SU-DHL-6 (cell line): ENCODE data around the gene PARP16.

Experiments
- H2AFZ ChIP-seq: fragments of 200-600 bp; sonication (generic); 2 replicates; pipeline ENCODE4 v1.6.1; 2014; ENCODE audit warnings: low read depth, mild to moderate bottlenecking, moderate library complexity, mixed read lengths, antibody characterized with exemption, low read length; ENCODE audit not compliant: severe bottlenecking
- H3F3A ChIP-seq: fragments of 200-600 bp; shearing (Covaris generic); 2 replicates; pipeline ENCODE4 v1.6.0; 2016; ENCODE audit warnings: antibody characterized with exemption, mild to moderate bottlenecking; ENCODE audit not compliant: insufficient read depth
- H3K27ac ChIP-seq: fragments of 200-600 bp; sonication (generic); 2 replicates; pipeline ENCODE4 v1.5.1; 2016; ENCODE audit warnings: low read depth, mild to moderate bottlenecking, low read length, moderate library complexity, mixed read lengths
- H3K27me3 ChIP-seq: fragments of 200-600 bp; sonication (generic), shearing (Covaris generic); 2 replicates; pipeline ENCODE4 v1.6.0; 2014; ENCODE audit warnings: mild to moderate bottlenecking, low read length
- H3K36me3 ChIP-seq: fragments of 200-600 bp; sonication (generic); 2 replicates; pipeline ENCODE4 v1.6.1; 2014; ENCODE audit warnings: mild to moderate bottlenecking, low read length, mixed read lengths
- H3K4me2 ChIP-seq: fragments of 300-600, 200-600 bp; shearing (Covaris generic), sonication (generic); 2 replicates; pipeline ENCODE4 v1.6.0; 2014; ENCODE audit warnings: low read length, low read depth, mild to moderate bottlenecking; ENCODE audit not compliant: poor library complexity, severe bottlenecking
- H3K4me3 ChIP-seq: fragments of 200-600 bp; sonication (generic); 2 replicates; pipeline ENCODE4 v1.5.1; 2014; ENCODE audit warnings: antibody characterized with exemption, low read length, mild to moderate bottlenecking, mixed read lengths; ENCODE audit not compliant: insufficient read depth, poor library complexity, severe bottlenecking
- H3K79me2 ChIP-seq: fragments of 200-600 bp; sonication (generic); 2 replicates; pipeline ENCODE4 v1.6.1; 2014; ENCODE audit warnings: mild to moderate bottlenecking, low read length, moderate library complexity; ENCODE audit not compliant: insufficient read depth
- H3K9ac ChIP-seq: fragments of 200-600 bp; sonication (generic); 2 replicates; pipeline ENCODE4 v1.7.0; 2014; ENCODE audit warnings: mild to moderate bottlenecking, low read length
- H3K9me2 ChIP-seq: fragments of 200-600 bp; sonication (generic); replicated peaks from 2 replicates; pipeline ENCODE4 v1.6.1; 2014; ENCODE audit warnings: low read length; ENCODE audit not compliant: insufficient read depth
- H3K9me3 ChIP-seq: fragments of 200-600 bp; sonication (generic); 2 replicates; pipeline ENCODE4 v1.6.1; 2014; ENCODE audit warnings: low read length, mixed read lengths; ENCODE audit not compliant: insufficient read depth
- H4K20me1 ChIP-seq: fragments of 200-600 bp; sonication (generic); 2 replicates; pipeline ENCODE4 v1.6.1; 2014; ENCODE audit warnings: low read depth, mild to moderate bottlenecking, antibody characterized with exemption, low read length, moderate library complexity, mixed read lengths
- EZH2phosphoT487 ChIP-seq: fragments of 200-600 bp; sonication (generic), shearing (Covaris generic); conservative IDR thresholded peaks from 2 replicates; pipeline ENCODE4 v1.6.1; 2018; ENCODE audit warnings: mild to moderate bottlenecking, antibody characterized with exemption, low read length, moderate library complexity, mixed read lengths
- TF ChIP-seq, protein P1 (sequence below): fragments of 200-600 bp; sonication (generic); IDR thresholded peaks from one replicate; pipeline ENCODE4 v1.5.1; 2017; ENCODE audit warnings: antibody characterized with exemption, mild to moderate bottlenecking, low read length, moderate library complexity; ENCODE audit not compliant: insufficient read depth, poor library complexity, severe bottlenecking

PARP16 gene

DNA sequence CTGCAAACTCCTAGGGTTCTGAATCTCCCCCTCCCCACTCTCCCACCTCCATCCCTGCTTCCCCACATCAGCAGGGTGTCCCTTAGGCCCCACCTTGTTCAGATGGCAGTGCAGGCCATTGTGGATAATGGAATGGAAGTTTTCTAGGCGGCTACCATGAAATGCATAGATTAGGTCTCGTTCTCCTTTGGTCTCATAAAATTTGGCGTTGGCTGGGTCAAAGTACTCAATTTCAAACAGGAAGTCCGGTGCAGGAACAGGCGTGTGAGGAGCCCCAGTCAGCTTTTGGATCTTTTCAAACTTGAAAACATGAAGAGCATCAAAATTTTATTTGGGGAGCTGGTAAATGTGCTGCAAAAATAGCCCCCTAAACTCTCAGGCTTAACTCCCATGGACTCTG is 20.2 kb downstream of the PARP16 start:
- Histone ChIP-seq H3K4me3 (no peak overlapping the region), H3K27me3 (no peaks in the 10 kb centered on the region), H2AFZ (no peak overlapping the region), H3K79me2 (no peaks in the 10 kb centered on the region), H3K9ac (no peak overlapping the region), H3K36me3 (no peaks in the 10 kb centered on the region), H3K9me3 (no peaks in the 10 kb centered on the region), H3K9me2 (no peaks in the 10 kb centered on the region), H4K20me1 (no peaks in the 10 kb centered on the region), H3K27ac (no peak overlapping the region), H3K4me2 (no peak overlapping the region), H3F3A (no peaks in the 10 kb centered on the region)
- no peak for TF ChIP-seq EZH2phosphoT487
- TF ChIP-seq, protein P1, sequence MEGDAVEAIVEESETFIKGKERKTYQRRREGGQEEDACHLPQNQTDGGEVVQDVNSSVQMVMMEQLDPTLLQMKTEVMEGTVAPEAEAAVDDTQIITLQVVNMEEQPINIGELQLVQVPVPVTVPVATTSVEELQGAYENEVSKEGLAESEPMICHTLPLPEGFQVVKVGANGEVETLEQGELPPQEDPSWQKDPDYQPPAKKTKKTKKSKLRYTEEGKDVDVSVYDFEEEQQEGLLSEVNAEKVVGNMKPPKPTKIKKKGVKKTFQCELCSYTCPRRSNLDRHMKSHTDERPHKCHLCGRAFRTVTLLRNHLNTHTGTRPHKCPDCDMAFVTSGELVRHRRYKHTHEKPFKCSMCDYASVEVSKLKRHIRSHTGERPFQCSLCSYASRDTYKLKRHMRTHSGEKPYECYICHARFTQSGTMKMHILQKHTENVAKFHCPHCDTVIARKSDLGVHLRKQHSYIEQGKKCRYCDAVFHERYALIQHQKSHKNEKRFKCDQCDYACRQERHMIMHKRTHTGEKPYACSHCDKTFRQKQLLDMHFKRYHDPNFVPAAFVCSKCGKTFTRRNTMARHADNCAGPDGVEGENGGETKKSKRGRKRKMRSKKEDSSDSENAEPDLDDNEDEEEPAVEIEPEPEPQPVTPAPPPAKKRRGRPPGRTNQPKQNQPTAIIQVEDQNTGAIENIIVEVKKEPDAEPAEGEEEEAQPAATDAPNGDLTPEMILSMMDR = no peak

- no peak for TF ChIP-seq EZH2phosphoT487
- TF ChIP-seq, protein P1 = no peak
- Histone ChIP-seq H3K27ac (no peak overlapping the region), H3K79me2 (no peaks in the 10 kb centered on the region), H3K9me2 (no peaks in the 10 kb centered on the region), H3K4me2 (no peak overlapping the region), H3F3A (no peaks in the 10 kb centered on the region), H3K27me3 (no peaks in the 10 kb centered on the region), H2AFZ (no peak overlapping the region), H3K9me3 (no peaks in the 10 kb centered on the region), H3K9ac (no peak overlapping the region), H3K4me3 (no peak overlapping the region), H3K36me3 (no peaks in the 10 kb centered on the region), H4K20me1 (no peaks in the 10 kb centered on the region)
Observed at GRCh38 chr15:65264863-65265430, 21.7 kb downstream of the PARP16 start.

DNA sequence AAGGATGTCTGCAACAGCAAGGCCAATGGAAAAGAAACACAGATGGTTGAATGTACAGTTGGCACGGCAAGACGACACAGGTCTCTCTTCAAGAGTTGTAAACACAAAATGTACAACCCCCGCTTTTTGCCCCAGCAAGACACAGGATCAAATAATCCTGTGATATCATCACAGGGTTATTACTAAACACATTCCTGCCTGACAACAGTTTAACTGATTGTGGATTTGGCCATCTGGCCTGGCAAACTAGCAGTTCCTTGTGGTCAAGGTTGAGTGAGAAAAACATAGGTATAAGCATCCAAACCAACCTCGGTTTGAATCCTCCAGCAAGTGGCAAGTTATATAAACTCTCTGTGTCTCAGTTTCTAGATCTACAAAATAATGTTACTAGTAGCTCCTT is 23.4 kb downstream of the PARP16 start:
- H3K27me3 ChIP-seq = no peaks in the 10 kb centered on the region
- no peak for TF ChIP-seq EZH2phosphoT487
- TF ChIP-seq, protein P1 = no peak
- H3K9me3 ChIP-seq = no peaks in the 10 kb centered on the region
- no peak overlapping the region for H3K27ac ChIP-seq
- no peaks in the 10 kb centered on the region for H4K20me1 ChIP-seq
- H3K9ac ChIP-seq = no peak overlapping the region
- no peak overlapping the region for H3K4me3 ChIP-seq
- H3K36me3 ChIP-seq = no peaks in the 10 kb centered on the region
- H3K79me2 ChIP-seq = no peaks in the 10 kb centered on the region
- H3F3A ChIP-seq = no peaks in the 10 kb centered on the region
- no peak overlapping the region for H2AFZ ChIP-seq
- no peaks in the 10 kb centered on the region for H3K9me2 ChIP-seq
- no peak overlapping the region for H3K4me2 ChIP-seq
